HepG2 (cell line): ENCODE measurements around the gene TGFA. TPM values are rescaled to one million over a fixed set of nuclear protein-coding genes. Genes with fewer than 3 reads are reported as not detected.

ENCODE experiments used
- AHR ChIP-seq: IDR thresholded peaks from 2 replicates; pipeline ENCODE4 v1.6.1; 2018; ENCODE audit warnings: missing genetic modification reagents, missing compliant biosample characterization
- ARID3A ChIP-seq: IDR thresholded peaks from 2 replicates; pipeline ENCODE4 v1.6.1; 2012; ENCODE audit warnings: low read depth, low read length, improper control_type of control experiment
- ARNT2 ChIP-seq: sonication (generic); formaldehyde crosslinking; IDR thresholded peaks from 2 replicates; pipeline ENCODE4 v1.8.0; 2022; ENCODE audit warnings: mild to moderate bottlenecking, low read depth, missing genetic modification reagents, moderate library complexity
- ATF1 ChIP-seq: IDR thresholded peaks from 2 replicates; pipeline ENCODE4 v1.6.1; 2016; ENCODE audit warnings: mild to moderate bottlenecking, control low read depth
- HNF1A ChIP-seq, 2 experiments: sonication (generic) in 1 of 2; formaldehyde crosslinking in 1 of 2; IDR thresholded peaks; 2 replicates each; pipeline versions ENCODE4 v1.4.0 to v1.6.1; 2016 to 2020; ENCODE audit warnings: borderline replicate concordance in 1 of 2, low read depth in 1 of 2, mild to moderate bottlenecking in 1 of 2, missing genetic modification reagents in 1 of 2
- HOMEZ ChIP-seq: IDR thresholded peaks from 2 replicates; pipeline ENCODE4 v1.6.1; 2016; ENCODE audit warnings: low read depth
- KDM4B ChIP-seq: sonication (generic); formaldehyde crosslinking; IDR thresholded peaks from 2 replicates; pipeline ENCODE4 v1.4.0; 2020; ENCODE audit warnings: missing genetic modification reagents
- KMT2A ChIP-seq: sonication (generic); formaldehyde crosslinking; IDR thresholded peaks from 2 replicates; pipeline ENCODE4 v1.4.0; 2020; ENCODE audit warnings: missing genetic modification reagents
- NFAT5 ChIP-seq: sonication (generic); formaldehyde crosslinking; IDR thresholded peaks from 2 replicates; pipeline ENCODE4 v1.4.0; 2020; ENCODE audit warnings: missing genetic modification reagents
- PBX3 ChIP-seq: sonication (generic); formaldehyde crosslinking; IDR thresholded peaks from 2 replicates; pipeline ENCODE4 v1.8.1; 2023; ENCODE audit warnings: missing genetic modification reagents, inconsistent platforms, borderline replicate concordance
- PCBP1 ChIP-seq: fragments of 200-400 bp; formaldehyde crosslinking; IDR thresholded peaks from 2 replicates; pipeline ENCODE4 v1.6.1; 2017; ENCODE audit warnings: mild to moderate bottlenecking, low read depth, low read length, borderline replicate concordance
- SP1 ChIP-seq, 2 experiments: fragments of 450-650 bp in 1 of 2; sonication (generic) in 1 of 2; formaldehyde crosslinking in 1 of 2; IDR thresholded peaks; 2 replicates each; pipeline versions ENCODE4 v1.4.0 to v1.6.1; 2016 to 2020; ENCODE audit warnings: missing genetic modification reagents in 1 of 2
- ZNF7 ChIP-seq: IDR thresholded peaks from 2 replicates; pipeline ENCODE4 v1.6.1; 2016; ENCODE audit warnings: missing biosample characterization, missing genetic modification reagents
- polyA plus RNA-seq, 8 experiments: library from polyadenylated mRNA; depleted of rRNA in 3 of 8; stranded (reverse) in 7 of 8; unstranded in 1 of 8; fragments of >200 nt; fragmentation: Illumina TruSeq in 4 of 8; extraction: Trizol in 4 of 8; gene quantifications; 2 replicates each; pipeline versions ENCODE4 v1.2.1 to v1.2.3, GENCODE V29; 2011 to 2016; ENCODE audit warnings: low read depth in 4 of 8, missing spikeins in 1 of 8, mixed read lengths in 1 of 8; ENCODE audit not compliant: insufficient read depth in 1 of 8
- total RNA-seq, 5 experiments: library from RNA; depleted of rRNA; stranded (reverse); fragments of >200 nt; fragmentation: Illumina TruSeq; extraction: Trizol; gene quantifications; 2 replicates each; pipeline ENCODE4 v1.2.3, GENCODE V29; 2016; ENCODE audit warnings: low read depth in 1 of 5

Gene TGFA
- total and polyA plus RNA-seq, 2 of the 13 experiments (the other 11 are each of a cell fraction or from before 2014, with no cell fraction given): 7.8 to 15.3 TPM

- peak; percentile 76 for TF ChIP-seq HOMEZ (CRISPR knock-in tag)
- no peak for TF ChIP-seq PBX3 (CRISPR knock-in tag)
- peak; percentile 19; the same call in 1 of the 2 replicates for TF ChIP-seq ARID3A
- 0 out of 2 replicates have a peak, but pooled peaks have one; percentile 40 for TF ChIP-seq AHR (CRISPR knock-in tag)
- TF ChIP-seq ARNT2 (CRISPR knock-in tag): 0 out of 2 replicates have a peak, but pooled peaks have one; percentile 43
- TF ChIP-seq HNF1A (IDR thresholded peaks at IDR 0.05; ENCODE audit: low read depth): peak; percentile 35; the same call in 1 of the 2 replicates
- peak; percentile 64; the same call in 1 of the 2 replicates for TF ChIP-seq HNF1A (CRISPR knock-in tag; IDR thresholded peaks at IDR 0.05; ENCODE audit: borderline replicate concordance)
- peak; percentile 73; the same call in 1 of the 2 replicates for TF ChIP-seq KMT2A (CRISPR knock-in tag)
- no peak for TF ChIP-seq ZNF7 (CRISPR knock-in tag)
- peak; percentile 20; the same call in 1 of the 2 replicates for TF ChIP-seq ATF1 (CRISPR knock-in tag)
- no peak for TF ChIP-seq PCBP1
- no peak for TF ChIP-seq NFAT5
- 0 out of 2 replicates have a peak, but pooled peaks have one; percentile 32 for TF ChIP-seq KDM4B (CRISPR knock-in tag)
- TF ChIP-seq SP1 (IDR thresholded peaks at IDR 0.05): no peak
- TF ChIP-seq SP1 (CRISPR knock-in tag; IDR thresholded peaks at IDR 0.05): 0 out of 2 replicates have a peak, but pooled peaks have one; percentile 29
Measured at GRCh38 chr2:70565039-70565731, 11.6 kb upstream of the TGFA start (continued).
